Chondrocyte (in vitro differentiated cells): Measurements from ENCODE around the gene CFAP74. TPM values are rescaled to one million over a fixed set of nuclear protein-coding genes. Genes with fewer than 3 reads are reported as not detected.

Experiments used
- DNase-seq: peaks from one replicate; pipeline ENCODE4 v3.0.0; 2021; ENCODE audit warnings: mixed read lengths, low spot score
- H3K27ac Mint-ChIP-seq: one replicate; pipeline ENCODE4 v1.8.0; 2021; ENCODE audit warnings: mild to moderate bottlenecking, moderate library complexity, mixed read lengths; ENCODE audit not compliant: unreplicated experiment
- H3K27me3 Mint-ChIP-seq: 2 replicates; pipeline ENCODE4 v1.8.0; 2021; ENCODE audit warnings: low read depth, mixed read lengths
- H3K36me3 Mint-ChIP-seq: 2 replicates; pipeline ENCODE4 v1.8.0; 2021; ENCODE audit warnings: low read depth, mixed read lengths
- H3K4me1 Mint-ChIP-seq: 2 replicates; pipeline ENCODE4 v1.8.0; 2021; ENCODE audit warnings: low read depth, mild to moderate bottlenecking, mixed read lengths
- H3K4me3 Mint-ChIP-seq: one replicate; pipeline ENCODE4 v1.8.0; 2021; ENCODE audit warnings: mild to moderate bottlenecking, moderate library complexity, mixed read lengths; ENCODE audit not compliant: unreplicated experiment
- H3K9me3 Mint-ChIP-seq: 2 replicates; pipeline ENCODE4 v1.8.0; 2021; ENCODE audit warnings: low read depth, mixed read lengths
- CTCF ChIP-seq: fragments of 200-600 bp; sonication (generic); IDR thresholded peaks from 2 replicates; pipeline ENCODE4 v1.5.0; 2021; ENCODE audit warnings: antibody characterized with exemption, mild to moderate bottlenecking, moderate library complexity
- total RNA-seq: library from RNA; stranded (reverse); gene quantifications from 3 replicates; pipeline ENCODE4 v1.2.1, GENCODE V29; 2021

Gene CFAP74
- total RNA-seq, 1 donor from 2014 or later: not detected

GRCh38 chr1:1914971-1915692, 88.5 kb downstream of the CFAP74 start, which contains the start of gene CALML6:
Gene CALML6, plus strand, starts transcription at chr1:1915260. Its CDS starts 21 bp downstream, at chr1:1915281.
- H3K36me3 Mint-ChIP-seq: no peaks in the 10 kb centered on the region
- H3K9me3 Mint-ChIP-seq: no peaks in the 10 kb centered on the region
- peaks cover 6% of the 10 kb centered on the region for H3K4me1 Mint-ChIP-seq
- peak; percentile 88 for DNase-seq
- H3K27me3 Mint-ChIP-seq: no peaks in the 10 kb centered on the region
- no peak within 1 kb of the TSS for H3K4me3 Mint-ChIP-seq
- H3K27ac Mint-ChIP-seq: no peak within 1 kb of the TSS
- no peak for TF ChIP-seq CTCF

- no peaks in the 10 kb centered on the region for H3K36me3 Mint-ChIP-seq
These were observed 89.2 kb downstream of the CFAP74 start for GRCh38 chr1:1914101-1914970.

GRCh38 chr1:1911350-1912041, 92.1 kb downstream of the CFAP74 start:
- no peak for DNase-seq
- H3K27ac Mint-ChIP-seq: no peak overlapping the region
- no peaks in the 10 kb centered on the region for H3K9me3 Mint-ChIP-seq
- no peak for TF ChIP-seq CTCF
- H3K4me1 Mint-ChIP-seq: peaks cover 22% of the 10 kb centered on the region
- H3K27me3 Mint-ChIP-seq: no peaks in the 10 kb centered on the region
- H3K36me3 Mint-ChIP-seq: no peaks in the 10 kb centered on the region
- peak overlapping the region; percentile 12 for H3K4me3 Mint-ChIP-seq

More at GRCh38 chr1:1914101-1914970, 89.2 kb downstream of the CFAP74 start:
- Mint-ChIP-seq H3K4me1 (peaks cover 8% of the 10 kb centered on the region), H3K4me3 (no peak overlapping the region), H3K27ac (no peak overlapping the region), H3K9me3 (no peaks in the 10 kb centered on the region), H3K27me3 (no peaks in the 10 kb centered on the region)
- TF ChIP-seq CTCF: no peak
- DNase-seq: no peak

GRCh38 chr1:1910651-1911331, 92.8 kb downstream of the CFAP74 start:
- Mint-ChIP-seq H3K4me1 (peaks cover 29% of the 10 kb centered on the region), H3K27ac (no peak overlapping the region)

More at GRCh38 chr1:1910651-1911331, 92.8 kb downstream of the CFAP74 start:
- Mint-ChIP-seq H3K36me3 (no peaks in the 10 kb centered on the region), H3K9me3 (no peaks in the 10 kb centered on the region), H3K4me3 (peak overlapping the region; percentile 77), H3K27me3 (no peaks in the 10 kb centered on the region)
- no peak for DNase-seq
- TF ChIP-seq CTCF: no peak
